SU-DHL-6 (cell line): Measurements from ENCODE around the gene ETS1.

Experiments used
- CTCF ChIP-seq: fragments of 200-600 bp; sonication (generic); IDR thresholded peaks from one replicate; pipeline ENCODE4 v1.5.1; 2017; ENCODE audit warnings: antibody characterized with exemption, mild to moderate bottlenecking, low read length, moderate library complexity; ENCODE audit not compliant: insufficient read depth, poor library complexity, severe bottlenecking
- EZH2phosphoT487 ChIP-seq: fragments of 200-600 bp; sonication (generic), shearing (Covaris generic); conservative IDR thresholded peaks from 2 replicates; pipeline ENCODE4 v1.6.1; 2018; ENCODE audit warnings: mild to moderate bottlenecking, antibody characterized with exemption, low read length, moderate library complexity, mixed read lengths

- TF ChIP-seq CTCF: no peak
- no peak for TF ChIP-seq EZH2phosphoT487
Observed at GRCh38 chr11:128587415-128587814, at the start of gene ETS1.
